ENCODE measurements around the gene EMC1. TPM values are rescaled to one million over a fixed set of nuclear protein-coding genes. Genes with fewer than 3 reads are reported as not detected.
A peak's percentile ranks its signal among the peaks of the same experiment; 100 is the strongest.
"Not testable (repeated sequence)": the region's sequence is repeated elsewhere in the genome, so short reads cannot be mapped to it uniquely, and the experiment has no call there.

The EMC1 gene
- total RNA-seq, 1 experiment from 2014 or later, result 70.4 TPM

DNA sequence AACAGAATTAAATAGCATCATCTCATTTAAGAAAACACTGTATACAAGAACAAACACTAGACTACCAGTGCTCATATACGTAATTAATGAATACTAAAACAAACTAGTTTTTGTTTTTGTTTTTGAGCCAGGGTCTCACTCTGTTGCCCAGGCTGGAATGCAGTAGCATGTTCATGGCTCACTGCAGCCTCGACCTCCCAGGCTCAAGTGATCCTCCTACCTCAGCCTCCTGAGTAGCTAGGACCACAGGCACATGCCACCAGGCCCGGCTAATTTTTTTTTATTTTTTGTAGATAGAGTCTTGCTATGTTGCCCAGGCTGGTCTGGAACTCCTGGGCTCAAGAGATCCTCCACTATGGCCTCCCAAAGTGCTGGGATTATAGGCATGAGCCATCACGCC, 34.7 kb downstream of the EMC1 start:
- DNase-seq (ENCODE audit: low spot score), result not testable (repeated sequence)

DNA sequence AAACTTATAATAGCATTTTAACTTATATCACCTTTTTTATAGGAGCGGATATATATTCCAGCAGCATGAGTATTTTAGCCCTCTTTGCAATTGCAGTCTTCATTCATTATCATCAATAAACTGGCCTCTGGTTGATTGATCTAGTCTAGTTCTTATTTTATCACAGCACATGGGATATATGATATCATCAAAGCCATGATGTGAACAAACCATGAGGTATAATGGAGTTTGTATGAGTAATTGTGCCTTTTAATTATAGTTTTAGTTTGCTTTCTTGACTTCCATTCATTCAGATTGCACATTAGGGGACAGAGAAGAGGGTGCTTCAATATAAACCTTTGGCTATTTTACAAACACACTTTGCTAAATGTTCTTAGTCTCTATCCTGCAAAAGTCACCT, 37.7 kb downstream of the EMC1 start:
- no peak for DNase-seq (ENCODE audit: low spot score)

DNA sequence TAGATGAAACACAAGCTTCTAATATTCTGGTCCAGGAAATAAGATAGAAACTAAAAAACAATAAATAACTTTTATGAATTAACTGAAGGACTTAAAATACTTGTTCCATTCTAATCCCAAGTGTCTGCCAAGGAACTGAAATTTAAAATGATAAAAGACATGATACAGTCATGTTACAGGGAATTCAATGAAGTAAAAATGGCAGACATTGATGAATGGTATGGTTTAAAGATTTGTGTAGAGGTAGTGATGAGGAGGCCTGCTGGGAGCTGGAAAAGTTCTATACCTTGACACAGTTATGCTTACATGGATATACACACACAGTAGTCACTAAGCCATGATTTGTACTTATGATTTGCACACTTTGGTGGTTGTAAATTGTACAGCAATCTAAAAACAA, 39.2 kb downstream of the EMC1 start:
- DNase-seq (ENCODE audit: low spot score), result no peak

DNA sequence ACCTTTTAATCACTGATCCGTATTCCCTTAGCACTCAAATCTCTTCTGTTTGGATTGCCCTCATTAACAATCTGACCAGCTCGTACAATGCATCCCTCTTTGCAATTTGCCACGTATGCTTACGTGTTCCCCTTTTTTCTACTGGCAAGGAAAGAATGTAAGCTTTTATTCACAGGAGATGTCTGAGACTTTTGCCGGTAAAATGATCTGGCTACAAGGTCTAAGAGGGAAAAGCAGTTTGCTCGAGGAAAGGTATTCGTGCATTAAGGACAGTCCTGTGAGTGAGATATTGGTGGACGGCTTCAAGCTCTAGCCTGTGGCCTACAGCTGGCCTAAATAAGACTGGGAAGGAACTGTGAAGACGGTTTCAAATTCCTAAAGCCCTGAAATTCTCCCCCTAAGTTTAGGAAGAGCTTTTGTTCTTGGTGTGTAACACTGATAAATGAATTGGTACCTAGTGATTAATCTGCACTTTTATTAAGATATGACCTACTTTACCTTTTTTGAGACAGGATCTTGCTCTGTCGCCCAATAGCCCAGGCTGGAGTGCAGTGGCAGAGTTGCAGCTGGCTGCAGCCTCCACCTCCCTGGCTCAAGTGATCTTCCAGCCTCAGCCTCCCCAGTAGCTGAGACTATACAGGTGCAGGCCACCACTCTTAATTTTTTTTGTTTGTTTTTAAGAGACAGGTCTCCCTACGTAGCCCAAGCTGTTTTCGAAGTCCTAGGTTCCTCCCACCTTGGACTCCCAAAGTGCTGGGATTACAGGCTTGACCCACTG, 40.4 kb downstream of the EMC1 start:
- DNase-seq (ENCODE audit: low spot score), result no peak

DNA sequence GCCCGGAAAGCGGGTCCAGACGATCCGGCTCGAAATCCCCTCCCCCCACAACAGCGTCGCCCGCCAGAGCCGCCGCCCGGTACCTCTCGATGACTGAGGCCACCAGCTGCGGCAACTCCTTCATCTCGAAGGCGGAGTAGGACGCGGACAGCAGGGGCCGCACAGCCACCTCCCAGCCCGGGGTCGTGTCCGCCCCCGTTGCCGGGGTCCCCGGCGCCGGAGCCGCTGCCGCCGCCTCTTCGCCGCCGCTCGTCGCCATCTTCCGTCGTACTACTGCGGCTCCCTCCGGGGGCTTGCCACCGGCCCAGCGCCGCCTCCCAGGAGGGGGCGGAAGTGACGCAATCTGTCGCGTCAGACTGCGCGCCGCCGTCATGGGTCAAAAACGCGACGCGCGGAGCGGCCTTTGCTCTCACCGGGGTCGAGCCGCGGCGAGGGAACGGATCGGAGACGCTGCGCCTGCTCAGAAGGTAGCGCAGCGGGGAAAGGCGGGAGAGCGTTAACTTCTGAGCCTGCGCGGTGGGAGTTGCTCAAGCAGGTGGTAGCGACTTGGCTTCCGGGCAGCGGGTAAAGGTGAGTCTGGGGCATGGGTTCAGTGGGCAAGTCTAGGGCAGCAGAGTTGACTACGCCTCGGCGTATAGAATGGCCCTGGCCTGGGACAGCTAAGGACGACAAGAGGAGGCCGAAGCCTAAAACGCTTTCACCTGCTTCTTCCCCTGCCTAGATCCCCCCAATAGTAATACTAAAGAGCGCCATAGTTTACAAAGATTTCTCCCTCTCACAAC, 41.1 kb downstream of the EMC1 start, which contains the start of gene UBR4:
UBR4 (minus strand) TSS at position 277 of the 782 bp plus-strand sequence; CDS start at position 259, 18 bp downstream.
- peak; percentile 94 for DNase-seq (ENCODE audit: low spot score)

DNA sequence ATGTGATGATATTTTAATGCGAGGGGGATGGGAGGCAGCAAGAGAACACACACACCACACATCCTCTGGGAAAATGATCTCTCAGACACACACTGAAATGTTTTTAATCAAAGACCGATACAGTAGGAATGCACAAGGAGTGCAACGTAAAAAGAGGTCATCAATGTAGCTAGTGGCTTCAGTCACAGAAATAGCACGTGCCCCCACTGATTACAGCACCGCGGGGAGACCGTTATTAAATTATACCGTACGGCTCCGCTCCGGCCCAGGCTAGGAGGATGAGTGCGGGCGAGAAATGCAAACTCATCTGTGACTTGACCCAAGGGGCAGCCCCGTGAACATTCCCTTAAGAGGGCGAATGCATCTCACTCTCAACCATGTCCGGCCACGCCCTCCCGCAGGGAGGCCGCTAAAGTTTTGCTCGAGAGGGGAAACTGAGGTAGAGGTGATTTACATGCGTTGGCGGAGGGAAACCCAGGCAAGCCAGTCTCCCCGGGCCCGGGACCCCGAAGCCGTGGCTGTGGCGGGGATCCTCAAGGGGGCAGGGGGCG, 41.8 kb downstream of the EMC1 start:
- peak; percentile 19 for DNase-seq (ENCODE audit: low spot score)

DNA sequence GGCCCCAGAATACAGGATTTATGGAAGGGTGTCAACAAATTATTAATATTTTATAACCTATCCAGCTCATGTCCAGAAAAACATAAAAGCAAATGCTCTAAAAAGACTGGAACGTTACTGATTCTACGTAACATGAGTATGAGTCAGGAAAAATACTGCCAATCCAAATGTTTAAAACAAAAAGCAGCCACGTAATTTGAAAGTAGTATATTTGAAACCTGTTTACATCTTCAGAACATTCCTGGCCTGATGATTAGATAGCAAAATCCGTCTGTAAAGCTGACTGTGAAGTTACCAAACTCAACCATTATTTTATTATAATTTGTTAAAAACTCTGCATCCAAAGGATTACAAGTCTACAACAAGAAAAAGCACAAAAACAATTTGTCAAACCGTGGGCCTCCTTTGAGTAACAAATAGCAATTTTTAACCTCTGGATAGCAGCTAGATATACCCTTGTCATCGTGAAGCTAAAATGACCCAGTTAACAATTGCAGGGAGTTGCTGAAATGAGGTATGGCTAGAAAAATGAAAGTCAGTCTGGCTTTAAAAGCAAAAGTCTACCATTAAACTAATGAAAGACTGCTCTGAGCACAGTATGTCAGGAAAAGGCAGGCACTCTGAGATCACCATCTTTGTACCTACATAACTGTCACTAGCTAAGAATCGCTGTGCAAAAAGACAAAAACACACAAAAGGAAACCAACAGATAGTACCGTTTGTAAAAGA, 42.5 kb downstream of the EMC1 start:
- peak; percentile 19 for DNase-seq (ENCODE audit: low spot score)

DNA sequence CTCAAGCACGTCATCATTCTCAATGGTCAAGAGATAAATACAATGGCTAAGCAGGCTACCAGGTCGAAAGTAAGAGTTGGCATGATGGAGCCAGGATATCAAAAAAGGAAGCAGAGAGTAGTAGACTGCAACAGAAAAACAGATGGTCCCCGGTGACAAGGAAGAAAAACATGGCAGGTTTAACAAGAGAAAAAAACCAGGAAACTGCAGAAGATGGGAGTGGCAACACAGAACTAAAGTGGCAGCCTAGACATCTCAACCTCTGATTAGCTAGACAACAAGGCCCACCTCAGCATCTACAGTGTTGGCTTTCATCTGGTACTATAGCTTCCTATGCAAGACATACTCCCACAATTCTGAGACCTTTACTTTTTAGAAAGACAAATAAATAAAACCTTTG, 44.4 kb downstream of the EMC1 start:
- no peak for DNase-seq (ENCODE audit: low spot score)

DNA sequence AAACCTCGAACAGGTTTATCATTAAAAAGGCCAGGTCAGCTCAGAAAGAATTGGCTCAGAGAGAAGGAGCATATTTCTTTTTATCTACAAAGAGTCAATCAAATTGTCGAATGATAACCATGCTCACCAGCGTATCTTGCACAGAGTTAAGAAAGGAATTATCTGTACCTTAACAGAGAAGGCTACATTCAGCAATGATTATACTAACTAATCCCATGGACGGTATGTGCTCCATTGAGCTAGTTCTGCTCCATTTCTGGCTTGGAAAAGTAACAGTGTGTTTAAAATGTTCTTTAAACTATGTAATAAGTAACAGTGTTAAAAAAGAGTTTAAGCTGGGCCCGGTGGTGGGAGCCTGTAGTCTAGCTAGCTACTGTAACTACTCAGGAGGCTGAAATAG, 45.5 kb downstream of the EMC1 start:
- DNase-seq (ENCODE audit: low spot score), result no peak

DNA sequence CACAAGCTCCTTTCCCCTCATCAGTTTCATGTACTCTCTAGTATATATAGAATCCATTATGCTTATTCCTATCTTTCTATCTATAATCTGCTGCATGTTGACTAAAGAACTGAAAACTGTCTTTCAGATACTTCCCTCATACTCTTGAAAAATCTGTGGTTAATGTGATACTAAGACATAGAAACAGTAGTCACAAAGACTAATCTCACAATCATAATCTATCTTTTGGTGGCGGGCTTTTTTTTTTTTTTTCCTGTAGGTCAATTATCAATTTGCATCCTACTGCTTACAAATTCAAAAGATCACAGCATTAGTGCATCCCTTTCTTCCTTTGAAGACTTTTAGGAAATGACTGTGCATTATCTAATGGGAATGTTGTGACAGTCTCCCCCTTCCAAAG, 45.9 kb downstream of the EMC1 start:
- DNase-seq (ENCODE audit: low spot score), result no peak

DNA sequence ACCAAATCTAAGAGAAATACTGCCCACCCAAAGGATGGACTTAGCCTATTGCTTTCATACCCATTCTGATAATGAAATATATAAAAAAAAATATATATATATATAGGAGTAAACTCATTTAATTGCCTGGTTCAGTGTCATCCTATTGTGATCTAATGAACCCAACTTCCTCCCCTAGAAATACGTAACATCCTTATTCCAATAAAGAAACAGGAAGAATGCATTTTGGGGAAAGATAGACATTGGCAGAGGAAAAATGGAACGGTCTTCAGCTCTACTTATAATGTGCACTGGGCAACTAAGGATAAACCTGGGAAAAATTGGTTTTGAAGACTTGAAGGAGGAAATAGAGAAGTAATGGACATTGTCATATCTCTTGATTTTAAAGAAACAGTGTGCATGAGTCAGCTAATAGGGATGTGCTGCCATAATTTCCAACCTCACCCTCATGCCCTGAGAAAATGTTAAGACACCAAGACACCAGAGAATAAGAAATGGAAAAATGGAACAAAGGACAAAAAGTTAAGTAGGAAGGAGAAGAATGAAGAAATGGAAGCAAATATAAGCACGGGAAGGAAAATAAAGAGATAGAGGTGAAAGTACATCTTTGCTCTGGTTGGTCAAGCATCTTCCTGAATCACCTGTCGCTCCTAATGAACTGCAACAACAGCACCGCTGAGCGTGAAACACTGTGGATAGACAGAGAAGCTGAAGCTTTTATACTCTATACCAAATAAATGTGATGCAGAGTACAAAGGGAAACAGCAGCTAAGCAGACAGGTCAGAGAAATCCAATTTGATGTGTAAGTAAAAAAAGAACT, 46.7 kb downstream of the EMC1 start:
- DNase-seq (ENCODE audit: low spot score), result no peak

DNA sequence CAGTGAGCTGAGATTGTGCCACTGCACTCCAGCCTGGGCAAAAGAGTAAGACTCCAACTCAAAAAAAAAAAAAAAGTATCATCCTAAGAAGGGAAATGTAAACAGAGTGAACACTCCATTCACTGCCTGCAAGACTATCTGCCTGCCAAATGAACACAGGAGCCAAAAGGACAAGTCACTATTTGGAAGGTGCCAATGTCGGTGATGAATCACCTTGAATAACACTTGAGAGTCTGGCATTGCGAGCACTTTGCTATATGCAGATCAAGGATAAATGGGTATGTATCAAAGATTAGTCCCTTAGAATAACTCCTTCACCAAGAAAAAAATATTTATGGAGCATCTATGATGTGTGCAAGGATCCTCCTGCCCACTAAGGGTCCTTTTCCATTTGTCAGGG, 47.9 kb downstream of the EMC1 start:
- peak; percentile 14 for DNase-seq (ENCODE audit: low spot score)

DNA sequence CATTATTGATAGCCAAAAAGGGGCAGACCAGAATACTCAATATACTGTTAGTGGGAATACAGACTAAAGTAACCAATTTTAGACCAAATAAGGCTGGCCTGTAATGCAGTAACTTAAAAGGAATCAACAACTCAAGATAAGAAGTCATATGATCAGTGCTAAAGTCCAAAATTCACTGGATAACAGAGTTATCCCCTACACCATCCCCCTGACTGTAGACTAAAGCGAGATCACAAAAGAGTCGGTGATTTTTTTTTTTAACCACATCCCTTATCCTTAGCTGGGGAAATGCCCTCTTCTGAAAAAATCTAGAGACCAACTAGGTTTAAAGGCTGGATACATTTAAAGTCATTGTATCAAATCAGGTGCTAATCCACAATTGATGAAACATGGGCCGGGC, 48.9 kb downstream of the EMC1 start:
- no peak for DNase-seq (ENCODE audit: low spot score)

DNA sequence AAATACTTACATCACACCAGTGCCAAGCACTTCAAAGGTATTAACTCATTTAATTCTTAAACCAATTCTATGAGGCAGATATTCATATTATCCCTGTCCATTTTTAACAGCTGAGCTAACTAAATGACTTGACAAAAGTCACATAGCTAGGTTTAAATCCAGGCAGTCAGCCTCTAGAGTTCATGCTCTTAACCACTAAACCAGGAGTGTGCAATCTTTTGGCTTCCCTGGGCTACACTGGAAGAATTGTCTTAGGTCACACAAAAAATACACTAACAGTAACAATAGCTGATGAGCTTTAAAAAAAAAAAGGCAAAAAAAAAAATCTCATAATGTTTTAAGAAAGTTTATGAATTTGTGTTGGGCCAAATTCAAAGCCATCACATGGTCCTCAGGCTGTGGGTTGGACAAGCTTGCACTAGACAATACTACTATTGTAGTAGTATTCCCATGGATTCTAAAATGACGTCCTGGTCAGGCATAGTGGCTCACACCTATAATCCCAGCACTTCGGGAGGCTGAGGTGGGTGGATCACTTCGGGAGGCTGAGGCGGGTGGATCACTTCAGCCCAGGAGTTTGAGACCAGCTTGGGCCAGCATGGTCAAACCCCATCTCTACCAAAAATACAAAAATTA, 51.2 kb downstream of the EMC1 start:
- DNase-seq (ENCODE audit: low spot score), result no peak

DNA sequence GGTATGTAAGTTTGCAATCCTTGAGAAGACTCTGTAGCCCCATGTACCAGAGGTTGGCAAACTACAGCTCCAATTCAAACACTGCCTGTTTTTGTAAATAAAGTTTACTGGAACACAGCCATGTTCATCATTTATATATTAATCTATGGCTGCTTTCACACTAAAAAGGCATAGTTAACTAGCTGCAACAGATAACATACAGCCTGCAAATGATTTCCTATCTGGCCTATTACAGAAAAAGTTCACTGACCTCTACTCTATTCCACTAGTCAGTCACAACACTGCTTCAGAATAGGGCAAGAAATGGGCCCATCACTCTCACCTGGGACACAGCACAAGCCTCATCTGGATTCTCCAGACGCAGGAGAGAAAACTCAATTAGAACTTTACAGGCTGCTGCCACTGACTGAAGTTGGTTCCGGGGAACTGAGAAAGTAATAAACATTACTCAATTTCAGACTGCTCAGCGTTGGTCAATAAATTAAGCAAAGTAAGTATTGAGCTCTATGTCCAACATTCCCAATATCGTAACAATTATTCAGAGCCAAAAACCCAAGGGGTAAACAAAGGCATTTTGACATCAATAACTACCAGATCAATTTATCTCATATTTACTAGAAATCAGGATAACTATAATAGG, 51.9 kb downstream of the EMC1 start:
- no peak for DNase-seq (ENCODE audit: low spot score)

DNA sequence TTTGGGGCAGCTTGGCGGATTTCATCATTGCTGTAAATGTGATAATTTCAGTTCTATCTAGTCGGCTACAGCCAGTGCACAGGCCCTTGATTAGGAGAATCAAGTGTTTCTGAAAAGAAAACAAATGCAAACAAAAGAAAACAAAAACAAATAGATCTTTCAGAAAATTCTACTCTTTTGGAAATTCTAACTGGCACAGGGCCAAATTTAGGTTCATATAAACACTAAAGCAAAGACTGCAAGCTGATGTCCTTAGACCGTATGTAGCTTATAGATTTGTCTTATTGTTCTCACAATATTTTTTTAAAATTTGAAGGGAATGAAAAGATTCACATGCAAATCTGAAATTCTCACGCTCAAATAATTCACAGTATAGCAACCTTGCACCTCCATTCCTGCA, 52.5 kb downstream of the EMC1 start:
- DNase-seq (ENCODE audit: low spot score), result no peak

DNA sequence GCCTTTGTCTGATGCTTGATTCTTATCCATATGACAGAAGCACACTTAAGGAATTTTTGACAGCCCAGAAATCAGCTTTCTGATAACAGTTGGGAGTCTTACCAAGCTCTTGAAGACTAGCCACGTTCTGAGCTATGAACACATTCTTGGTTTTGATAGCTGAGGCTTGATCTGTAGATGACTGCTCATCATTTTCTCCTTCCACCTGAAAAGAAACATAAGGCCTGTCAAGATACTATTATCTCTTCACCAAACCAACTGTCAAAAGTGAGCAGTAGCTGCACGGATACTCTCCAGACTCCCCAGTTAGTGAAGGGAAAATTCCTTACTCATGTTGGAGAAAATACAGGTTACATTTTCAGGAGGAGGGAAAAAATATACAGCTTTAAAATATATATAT, 53.5 kb downstream of the EMC1 start:
- no peak for DNase-seq (ENCODE audit: low spot score)

DNA sequence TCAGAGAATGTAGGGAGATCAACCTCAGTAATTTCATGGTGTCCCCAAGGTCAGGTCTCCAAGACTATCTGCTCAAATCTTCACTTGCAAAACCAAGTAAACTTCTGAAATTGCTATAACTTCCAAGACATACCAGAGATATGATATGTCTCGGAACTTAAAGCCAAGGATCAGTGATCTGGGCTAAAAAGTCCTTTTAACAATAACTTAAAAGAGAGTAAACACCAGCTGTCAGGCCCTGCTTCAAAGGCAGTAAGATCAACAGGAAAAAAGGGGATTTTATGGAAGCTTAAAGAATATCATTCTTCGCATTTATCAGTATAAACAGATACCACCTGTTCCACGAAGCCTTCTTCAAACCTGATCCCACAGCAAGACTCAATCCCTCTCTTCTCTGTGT, 55.0 kb downstream of the EMC1 start:
- no peak for DNase-seq (ENCODE audit: low spot score)

DNA sequence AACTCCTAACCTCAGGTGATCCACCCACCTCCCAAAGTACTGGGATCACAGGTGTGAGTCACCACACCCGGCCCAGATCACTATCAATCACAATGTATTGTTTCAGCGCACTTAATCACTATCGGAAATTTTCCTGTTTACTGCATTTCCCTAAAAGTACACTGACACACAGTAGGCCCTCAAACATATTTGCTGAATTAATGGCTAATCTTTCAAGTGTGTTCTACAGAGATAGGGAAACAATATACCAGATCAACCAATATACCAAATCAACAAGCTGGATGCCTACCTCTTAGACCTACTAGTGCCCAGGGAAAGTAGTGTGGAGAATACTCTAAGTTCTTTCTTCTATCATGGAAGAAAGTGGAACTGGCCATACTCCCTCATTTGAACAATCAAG, 58.3 kb downstream of the EMC1 start:
- DNase-seq (ENCODE audit: low spot score), result no peak

DNA sequence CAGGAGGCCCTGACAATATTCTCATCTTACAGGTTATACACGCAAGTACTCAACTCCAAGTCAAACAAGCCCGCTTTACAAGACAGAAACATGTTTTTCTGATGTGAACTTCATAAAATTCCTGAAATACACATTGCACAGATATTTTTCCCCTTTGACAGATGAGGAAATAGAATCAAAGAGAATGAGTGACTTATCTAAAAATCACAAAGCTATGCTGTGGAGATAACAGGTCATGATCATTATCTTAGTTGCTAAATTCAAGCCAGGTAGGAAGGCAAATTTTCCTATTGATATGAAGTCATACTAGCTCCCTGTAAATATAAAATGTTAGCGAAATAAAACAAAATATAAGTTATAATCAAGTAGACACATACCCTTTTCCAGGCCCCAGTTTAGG, 59.5 kb downstream of the EMC1 start:
- no peak for DNase-seq (ENCODE audit: low spot score)
